GM12865 (cell line): ENCODE measurements around the gene SLC39A11.
"Not testable (repeated sequence)": the region's sequence is repeated elsewhere in the genome, so short reads cannot be mapped to it uniquely, and the experiment has no call there.

ENCODE experiments used
- DNase-seq: peaks from one replicate; pipeline ENCODE4 v3.0.0; 2010; ENCODE audit warnings: low read depth
- H3K4me3 ChIP-seq: 2 replicates; pipeline ENCODE4 v1.5.1; 2011; ENCODE audit warnings: mild to moderate bottlenecking, low read depth, low read length, control low read depth
- CTCF ChIP-seq: IDR thresholded peaks from 2 replicates; pipeline ENCODE4 v1.5.1; 2011; ENCODE audit warnings: low read length, control low read depth, low read depth, inconsistent platforms; ENCODE audit not compliant: insufficient read depth; ENCODE audit errors: missing control alignments

The SLC39A11 gene

GRCh38 chr17:73013301-73013700 lies 79.2 kb downstream of the SLC39A11 start:
- no peak for TF ChIP-seq CTCF
- H3K4me3 ChIP-seq, result no peak overlapping the region
- peak; percentile 14 for DNase-seq

- no peak for DNase-seq
- no peak overlapping the region for H3K4me3 ChIP-seq
- no peak for TF ChIP-seq CTCF
These were observed 81.4 kb downstream of the SLC39A11 start for GRCh38 chr17:73011016-73011486.

GRCh38 chr17:73010414-73010813 lies 82.1 kb downstream of the SLC39A11 start:
- TF ChIP-seq CTCF, result no peak
- no peak overlapping the region for H3K4me3 ChIP-seq
- DNase-seq, result no peak

GRCh38 chr17:73007407-73007806 lies 85.1 kb downstream of the SLC39A11 start:
- DNase-seq, result no peak
- TF ChIP-seq CTCF, result no peak
- no peak overlapping the region for H3K4me3 ChIP-seq

- TF ChIP-seq CTCF, result no peak
- no peak for DNase-seq
- H3K4me3 ChIP-seq, result no peak overlapping the region
These were observed 87.1 kb downstream of the SLC39A11 start for GRCh38 chr17:73005360-73005759.

GRCh38 chr17:73003487-73003886 lies 89.0 kb downstream of the SLC39A11 start:
- DNase-seq, result no peak
- no peak overlapping the region for H3K4me3 ChIP-seq
- no peak for TF ChIP-seq CTCF

GRCh38 chr17:73000832-73001231 lies 91.7 kb downstream of the SLC39A11 start:
- TF ChIP-seq CTCF, result no peak

GRCh38 chr17:72999474-72999873 lies 93.0 kb downstream of the SLC39A11 start:
- H3K4me3 ChIP-seq, DNase-seq: not testable (repeated sequence)

More at GRCh38 chr17:73000832-73001231, 91.7 kb downstream of the SLC39A11 start:
- DNase-seq, result no peak
- H3K4me3 ChIP-seq, result no peak overlapping the region
